ENCODE data around the gene CAMKV. TPM values are rescaled to one million over a fixed set of nuclear protein-coding genes. Genes with fewer than 3 reads are reported as not detected.

CAMKV gene
- total RNA-seq, 1 donor from 2014 or later, result not detected

- Histone ChIP-seq H3K36me3 (ENCODE audit: control insufficient read depth, insufficient read depth, low read length) (no peaks in the 10 kb centered on the region), H3K27me3 (ENCODE audit: control insufficient read depth, insufficient read depth, low read length) (no peaks in the 10 kb centered on the region), H3K4me3 (ENCODE audit: low read depth, low read length) (no peak overlapping the region)
- no peak for DNase-seq (ENCODE audit: low read depth)
- no peak for TF ChIP-seq CTCF (IDR thresholded peaks at IDR 0.05; ENCODE audit: insufficient read depth, low read length, poor library complexity, severe bottlenecking)
Observed at GRCh38 chr3:49898991-49899390, 29.3 kb upstream of the CAMKV start.

- no peaks in the 10 kb centered on the region for H3K36me3 ChIP-seq (ENCODE audit: control insufficient read depth, insufficient read depth, low read length)
- no peaks in the 10 kb centered on the region for H3K27me3 ChIP-seq (ENCODE audit: control insufficient read depth, insufficient read depth, low read length)
- no peak for DNase-seq (ENCODE audit: low read depth)
- no peak overlapping the region for H3K4me3 ChIP-seq (ENCODE audit: low read depth, low read length)
- no peak for TF ChIP-seq CTCF (IDR thresholded peaks at IDR 0.05; ENCODE audit: insufficient read depth, low read length, poor library complexity, severe bottlenecking)
Observed at GRCh38 chr3:49896345-49896744, 26.6 kb upstream of the CAMKV start.

GRCh38 chr3:49895791-49896190, 26.1 kb upstream of the CAMKV start:
- Histone ChIP-seq H3K36me3 (ENCODE audit: control insufficient read depth, insufficient read depth, low read length) (no peaks in the 10 kb centered on the region), H3K27me3 (ENCODE audit: control insufficient read depth, insufficient read depth, low read length) (no peaks in the 10 kb centered on the region), H3K4me3 (ENCODE audit: low read depth, low read length) (no peak overlapping the region)
- DNase-seq (ENCODE audit: low read depth), result no peak
- TF ChIP-seq CTCF (IDR thresholded peaks at IDR 0.05; ENCODE audit: insufficient read depth, low read length, poor library complexity, severe bottlenecking), result no peak

- no peaks in the 10 kb centered on the region for H3K27me3 ChIP-seq (ENCODE audit: control insufficient read depth, insufficient read depth, low read length)
- H3K36me3 ChIP-seq (ENCODE audit: control insufficient read depth, insufficient read depth, low read length), result no peaks in the 10 kb centered on the region
- no peak overlapping the region for H3K4me3 ChIP-seq (ENCODE audit: low read depth, low read length)
- no peak for TF ChIP-seq CTCF (IDR thresholded peaks at IDR 0.05; ENCODE audit: insufficient read depth, low read length, poor library complexity, severe bottlenecking)
- no peak for DNase-seq (ENCODE audit: low read depth)
Observed at GRCh38 chr3:49889296-49889695, 19.6 kb upstream of the CAMKV start.

GRCh38 chr3:49886922-49887265, 17.2 kb upstream of the CAMKV start:
- TF ChIP-seq CTCF (IDR thresholded peaks at IDR 0.05; ENCODE audit: insufficient read depth, low read length, poor library complexity, severe bottlenecking), result no peak
- H3K36me3 ChIP-seq (ENCODE audit: control insufficient read depth, insufficient read depth, low read length), result no peaks in the 10 kb centered on the region
- H3K27me3 ChIP-seq (ENCODE audit: control insufficient read depth, insufficient read depth, low read length), result peaks cover 7% of the 10 kb centered on the region
- no peak overlapping the region for H3K4me3 ChIP-seq (ENCODE audit: low read depth, low read length)
- no peak for DNase-seq (ENCODE audit: low read depth)

GRCh38 chr3:49883998-49884397, 14.3 kb upstream of the CAMKV start:
- Histone ChIP-seq H3K4me3 (ENCODE audit: low read depth, low read length) (no peak overlapping the region), H3K36me3 (ENCODE audit: control insufficient read depth, insufficient read depth, low read length) (no peaks in the 10 kb centered on the region), H3K27me3 (ENCODE audit: control insufficient read depth, insufficient read depth, low read length) (peaks cover 17% of the 10 kb centered on the region)
- TF ChIP-seq CTCF (IDR thresholded peaks at IDR 0.05; ENCODE audit: insufficient read depth, low read length, poor library complexity, severe bottlenecking), result no peak
- no peak for DNase-seq (ENCODE audit: low read depth)

Measured in kidney epithelial cell (primary cell).